Epithelial cell of proximal tubule (primary cell): Measurements from ENCODE around the gene PERM1. TPM values are rescaled to one million over a fixed set of nuclear protein-coding genes. Genes with fewer than 3 reads are reported as not detected.

Source experiments
- DNase-seq: peaks from one replicate; pipeline ENCODE4 v3.0.0-alpha.2; 2011; ENCODE audit warnings: low read depth
- H3K4me3 ChIP-seq: 2 replicates; pipeline ENCODE4 v1.5.1; 2011; ENCODE audit warnings: low read depth, mild to moderate bottlenecking, low read length
- total RNA-seq: library from RNA; depleted of rRNA; stranded (reverse); fragments of >200 nt; gene quantifications from 2 replicates; pipeline ENCODE4 v1.2.3, GENCODE V29; 2015
- TF ChIP-seq, protein P1 (sequence below): conservative IDR thresholded peaks from 2 replicates; pipeline ENCODE4 v1.5.1; 2012; ENCODE audit warnings: low read depth, mild to moderate bottlenecking, low read length

PERM1 gene
- total RNA-seq, 1 donor from 2014 or later: not detected

DNA sequence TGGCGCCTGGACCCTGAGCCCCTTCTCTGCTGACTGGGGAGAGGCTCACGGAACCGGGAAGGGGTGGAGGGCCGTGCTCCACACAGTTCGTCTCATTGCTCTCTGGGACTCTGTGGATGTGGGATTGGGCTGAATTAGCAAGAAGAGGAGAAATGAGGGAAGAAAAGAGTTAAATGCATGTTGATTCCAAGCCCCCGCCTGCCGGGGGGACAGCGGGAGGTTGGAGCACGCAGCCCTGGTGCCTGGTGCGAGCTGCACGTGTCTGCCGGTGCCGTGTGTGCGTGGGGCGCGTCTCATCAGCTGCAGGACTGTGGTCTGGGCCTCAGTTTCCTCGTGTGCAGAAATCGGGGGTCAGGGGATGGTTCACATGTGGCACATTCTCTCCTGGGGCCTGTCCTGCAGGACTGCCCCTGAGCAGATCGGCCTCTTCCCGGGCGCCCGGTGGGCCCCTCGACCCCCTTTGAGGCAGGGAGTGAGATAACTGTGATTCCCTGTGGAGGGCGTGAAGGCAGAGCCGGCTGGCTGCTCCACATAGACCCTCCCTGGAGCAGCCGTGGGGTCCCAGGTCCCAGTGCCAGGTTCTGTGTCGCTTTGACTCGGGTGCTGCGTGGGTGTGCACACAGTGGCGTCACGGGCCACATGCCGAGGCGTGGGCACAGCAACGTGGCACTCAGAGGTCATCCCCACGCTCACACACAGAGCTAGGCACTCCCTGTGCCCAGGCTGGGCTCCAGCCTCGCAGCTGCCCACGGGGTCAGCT lies 46.7 kb downstream of the PERM1 start:
- TF ChIP-seq, protein P1, sequence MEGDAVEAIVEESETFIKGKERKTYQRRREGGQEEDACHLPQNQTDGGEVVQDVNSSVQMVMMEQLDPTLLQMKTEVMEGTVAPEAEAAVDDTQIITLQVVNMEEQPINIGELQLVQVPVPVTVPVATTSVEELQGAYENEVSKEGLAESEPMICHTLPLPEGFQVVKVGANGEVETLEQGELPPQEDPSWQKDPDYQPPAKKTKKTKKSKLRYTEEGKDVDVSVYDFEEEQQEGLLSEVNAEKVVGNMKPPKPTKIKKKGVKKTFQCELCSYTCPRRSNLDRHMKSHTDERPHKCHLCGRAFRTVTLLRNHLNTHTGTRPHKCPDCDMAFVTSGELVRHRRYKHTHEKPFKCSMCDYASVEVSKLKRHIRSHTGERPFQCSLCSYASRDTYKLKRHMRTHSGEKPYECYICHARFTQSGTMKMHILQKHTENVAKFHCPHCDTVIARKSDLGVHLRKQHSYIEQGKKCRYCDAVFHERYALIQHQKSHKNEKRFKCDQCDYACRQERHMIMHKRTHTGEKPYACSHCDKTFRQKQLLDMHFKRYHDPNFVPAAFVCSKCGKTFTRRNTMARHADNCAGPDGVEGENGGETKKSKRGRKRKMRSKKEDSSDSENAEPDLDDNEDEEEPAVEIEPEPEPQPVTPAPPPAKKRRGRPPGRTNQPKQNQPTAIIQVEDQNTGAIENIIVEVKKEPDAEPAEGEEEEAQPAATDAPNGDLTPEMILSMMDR: no peak
- H3K4me3 ChIP-seq: no peak overlapping the region
- DNase-seq: no peak

- TF ChIP-seq, protein P1: no peak
- DNase-seq: no peak
- H3K4me3 ChIP-seq: no peak overlapping the region
These were observed 48.3 kb downstream of the PERM1 start for GRCh38 chr1:933603-933940.

DNA sequence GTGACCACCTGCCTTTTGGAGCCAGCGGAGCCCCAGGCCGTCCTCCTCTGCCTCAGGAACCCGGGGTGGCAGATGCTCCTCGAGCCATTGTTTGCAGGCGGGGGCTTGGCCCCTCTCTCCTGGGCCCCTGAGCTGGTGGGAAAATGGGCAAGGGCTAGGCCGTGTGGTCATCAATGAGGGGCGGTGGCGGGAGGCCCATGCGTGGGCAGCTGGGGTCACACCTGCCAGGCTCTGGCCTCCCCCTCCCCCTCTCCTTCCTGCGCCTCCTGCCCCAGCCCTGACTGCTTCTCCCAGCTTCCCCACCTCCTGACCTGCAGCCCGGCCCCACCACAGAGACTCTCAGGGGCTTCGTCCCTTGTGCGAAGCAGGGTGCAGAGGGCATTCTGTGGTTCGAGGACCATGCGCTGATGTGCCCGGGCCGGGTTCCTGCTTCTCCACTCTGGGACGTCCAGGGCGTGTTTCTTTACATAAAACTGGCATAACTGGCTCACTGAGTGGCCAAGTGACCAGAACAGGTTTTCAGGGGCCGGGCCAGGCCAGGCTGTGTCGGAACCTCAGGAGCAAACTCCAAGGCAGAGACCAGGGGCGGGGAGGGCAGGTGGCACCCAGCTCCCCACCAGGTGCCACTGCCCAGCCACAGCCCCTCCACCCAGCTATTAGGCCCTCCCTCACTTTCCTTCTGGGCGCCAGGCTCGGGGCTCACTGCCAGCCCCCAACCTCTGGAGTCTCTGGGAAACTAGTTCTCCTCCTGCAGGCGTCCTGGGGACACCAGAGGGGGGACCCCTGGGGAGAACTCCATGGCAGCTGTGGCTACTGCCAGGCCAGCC lies 48.9 kb downstream of the PERM1 start:
- no peak for DNase-seq
- TF ChIP-seq, protein P1: no peak
- no peak overlapping the region for H3K4me3 ChIP-seq

- TF ChIP-seq, protein P1: no peak
- H3K4me3 ChIP-seq: no peak overlapping the region
These were observed 49.8 kb downstream of the PERM1 start for GRCh38 chr1:932173-932510.

GRCh38 chr1:931380-932172 lies 50.3 kb downstream of the PERM1 start:
- no peak overlapping the region for H3K4me3 ChIP-seq
- no peak for DNase-seq
- TF ChIP-seq, protein P1: no peak

More at GRCh38 chr1:932173-932510, 49.8 kb downstream of the PERM1 start:
- DNase-seq: no peak

DNA sequence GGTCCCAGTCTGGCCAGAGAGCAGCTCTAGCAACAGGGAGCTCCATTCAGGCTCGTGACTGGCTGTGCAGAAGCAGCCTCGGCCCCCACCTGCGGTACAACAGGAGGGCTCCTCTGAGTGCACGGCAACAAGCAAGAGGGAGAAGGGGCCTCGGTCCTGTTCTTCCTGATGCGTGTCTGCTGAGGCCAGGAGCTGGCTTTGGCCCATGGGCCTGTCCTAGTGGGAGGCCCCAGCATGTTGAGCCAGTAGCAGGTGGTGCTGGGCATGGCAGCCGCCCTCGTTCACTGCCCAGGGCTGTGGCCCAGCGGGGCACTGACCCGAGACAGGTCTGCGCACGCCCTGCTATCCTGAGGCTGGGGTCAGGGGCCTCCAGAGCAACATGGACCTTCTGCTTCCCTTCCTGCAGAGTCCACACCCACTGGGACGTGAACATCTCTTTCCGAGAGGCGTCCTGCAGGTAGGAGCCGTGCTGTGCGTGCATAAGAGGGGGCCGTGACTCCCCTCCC lies 51.2 kb downstream of the PERM1 start:
- TF ChIP-seq, protein P1: no peak
- DNase-seq: no peak
- H3K4me3 ChIP-seq: no peak overlapping the region
